ENCODE measurements around the gene BCL7C. TPM values are rescaled to one million over a fixed set of nuclear protein-coding genes. Genes with fewer than 3 reads are reported as not detected.

BCL7C gene
- total and polyA plus RNA-seq, 2 of the 4 experiments (the other 2 are of a cell fraction) = 32.3 to 34.9 TPM

GRCh38 chr16:30842971-30843370 is 50.9 kb downstream of the BCL7C start:
- H2BK15ac ChIP-seq (ENCODE audit: low read depth, low read length) = no peak overlapping the region
- H3K27me3 ChIP-seq (ENCODE audit: control insufficient read depth, insufficient read depth, low read length) = no peaks in the 10 kb centered on the region
- TF ChIP-seq SMC3 (IDR thresholded peaks at IDR 0.05; ENCODE audit: low read depth, low read length) (no peak), POLR2A (IDR thresholded peaks at IDR 0.05; ENCODE audit: low read depth, low read length) (no peak), CEBPB (IDR thresholded peaks at IDR 0.05; ENCODE audit: low read depth, low read length) (no peak), BHLHE40 (IDR thresholded peaks at IDR 0.05; ENCODE audit: low read depth, low read length) (no peak), RAD21 (IDR thresholded peaks at IDR 0.05; ENCODE audit: low read length) (no peak), NFE2L2 (IDR thresholded peaks at IDR 0.05; ENCODE audit: low read depth, low read length) (no peak), USF2 (IDR thresholded peaks at IDR 0.05; ENCODE audit: low read depth, low read length) (no peak), FOS (IDR thresholded peaks at IDR 0.05; ENCODE audit: low read depth, low read length) (no peak), ELK1 (IDR thresholded peaks at IDR 0.05; ENCODE audit: borderline replicate concordance, low read depth, low read length) (no peak), CTCF (conservative IDR thresholded peaks at IDR 0.05; ENCODE audit: low read depth, low read length) (no peak), MXI1 (IDR thresholded peaks at IDR 0.05; ENCODE audit: borderline replicate concordance, low read depth, low read length) (no peak), RCOR1 (IDR thresholded peaks at IDR 0.05; ENCODE audit: insufficient replicate concordance, low read length) (no peak), CHD1 (IDR thresholded peaks at IDR 0.05; ENCODE audit: low read depth, low read length) (no peak), MAFK (IDR thresholded peaks at IDR 0.05; ENCODE audit: low read depth, low read length) (no peak), MAZ (IDR thresholded peaks at IDR 0.05; ENCODE audit: borderline replicate concordance, low read depth, low read length) (no peak), RFX5 (IDR thresholded peaks at IDR 0.05; ENCODE audit: low read depth, low read length) (no peak)
- H3K4me1 ChIP-seq (ENCODE audit: control insufficient read depth, insufficient read depth, low read length) = peaks cover 5% of the 10 kb centered on the region; the same call in 1 of the 2 replicates
- H2AK9ac ChIP-seq (replicated peaks; ENCODE audit: low read depth, low read length, poor library complexity) = no peak overlapping the region
- no peak overlapping the region for H4K5ac ChIP-seq (ENCODE audit: low read depth, low read length)
- H3K56ac ChIP-seq (ENCODE audit: extremely low read depth, insufficient read depth, low read length) = no peak overlapping the region
- no peak overlapping the region for H3K4ac ChIP-seq (ENCODE audit: low read depth, low read length)
- no peaks in the 10 kb centered on the region for H3K36me3 ChIP-seq (ENCODE audit: control insufficient read depth, insufficient read depth, low read length)
- DNase-seq = no peak
- H3K4me2 ChIP-seq (ENCODE audit: low read depth, low read length) = no peak overlapping the region
- no peak overlapping the region for H3K14ac ChIP-seq (replicated peaks; ENCODE audit: low read depth, low read length)
- no peak overlapping the region for H2BK20ac ChIP-seq (ENCODE audit: low read depth, low read length)
- dilution Hi-C loops (cut with HindIII; ENCODE audit: low sequenced_read_pairs, unreplicated experiment) (no loop called here), intact Hi-C loops (cut with micrococcal nuclease) (no loop called here), in situ Hi-C loops (cut with MboI; ENCODE audit: low sequenced_read_pairs) (no loop called here)
- POLR2A ChIA-PET (ENCODE audit: unreplicated experiment) = no interaction called here
- no peak overlapping the region for H3K9ac ChIP-seq (ENCODE audit: low read depth, low read length)
- H4K91ac ChIP-seq (ENCODE audit: insufficient read depth, low read depth, low read length) = no peak overlapping the region
- H3K18ac ChIP-seq (ENCODE audit: low read depth, low read length) = no peak overlapping the region
- no peaks in the 10 kb centered on the region for H4K20me1 ChIP-seq (ENCODE audit: insufficient read depth, low read length)
- CTCF ChIA-PET = interaction anchor here (0.6 kb wide), 1 partner anchor 70 kb away, joined by 3 read pairs; no protein-coding TSS in a partner anchor
- no peak overlapping the region for H2AFZ ChIP-seq (replicated peaks; ENCODE audit: low read length, poor library complexity)
- no peaks in the 10 kb centered on the region; the same call in 1 of the 2 replicates for H3K9me1 ChIP-seq (ENCODE audit: insufficient read depth, low read length)
- no TSS peak for BruUV-seq (replicated peaks)
- no peak overlapping the region for H3K27ac ChIP-seq (ENCODE audit: insufficient read depth, low read length)
- no peak overlapping the region for H3K23ac ChIP-seq (ENCODE audit: low read depth, low read length)
- no peak overlapping the region for H2BK120ac ChIP-seq (ENCODE audit: low read depth, low read length)
- no peaks in the 10 kb centered on the region for H3K9me3 ChIP-seq (ENCODE audit: control insufficient read depth, insufficient read depth, low read length)
- H3K79me1 ChIP-seq (ENCODE audit: low read depth in 1 of 2, low read length in 2 of 2) = no peaks in the 10 kb centered on the region; a peak in 1 of 4 replicates
- no peak for ATAC-seq (ENCODE audit: low read depth)
- H3K4me3 ChIP-seq (ENCODE audit: insufficient read depth, low read depth, low read length) = no peak overlapping the region
- no peak overlapping the region for H4K8ac ChIP-seq (ENCODE audit: low read depth in 2 of 2, low read length in 2 of 2)
- no peak overlapping the region for H2BK5ac ChIP-seq (ENCODE audit: low read depth, low read length, poor library complexity, severe bottlenecking)
- WGBS, 2 experiments (ENCODE audit: extremely low coverage in 2 of 2, insufficient read length in 1 of 2) = 100% methylated on average over 1 of the region's 4 CpGs; no CpG with 5 or more reads in 1 of the 2 experiments
- H2AK5ac ChIP-seq (ENCODE audit: low read depth, low read length) = no peak overlapping the region
